Measurements from ENCODE around the gene PSMA7. TPM values are rescaled to one million over a fixed set of nuclear protein-coding genes. Genes with fewer than 3 reads are reported as not detected.

PSMA7 gene
- total RNA-seq, 2 donors from 2014 or later, result 174 to 176 TPM

DNA sequence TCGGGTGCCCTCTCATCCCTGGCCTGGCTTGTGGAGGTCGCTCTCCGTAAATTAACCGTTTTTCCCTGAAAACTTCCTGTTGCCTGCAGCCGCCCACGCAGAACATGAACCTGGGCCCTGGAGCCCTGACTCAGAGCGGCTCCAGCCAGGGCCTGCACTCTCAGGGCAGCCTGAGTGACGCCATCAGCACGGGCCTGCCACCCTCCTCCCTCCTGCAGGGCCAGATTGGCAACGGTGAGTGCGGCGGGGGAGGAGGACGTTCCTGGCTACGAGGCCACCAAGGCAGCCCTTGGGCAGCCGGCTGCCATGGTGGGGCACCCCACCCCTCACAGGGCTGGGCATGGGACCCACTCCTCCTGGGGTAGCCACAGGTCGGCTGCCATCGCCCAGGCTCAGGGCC, 18.2 kb upstream of the PSMA7 start:
- ATAC-seq (no peak), DNase-seq (no peak)
- peaks cover 10 to 36% of the 10 kb centered on the region in 2 donors for H3K36me3 ChIP-seq (replicated peaks in 1 of 2; ENCODE audit: insufficient read depth in 1 of 2, low read depth in 2 of 2)
- H3K27me3 ChIP-seq, result no peaks in the 10 kb centered on the region
- H3K4me3 ChIP-seq, result no peak overlapping the region
- TF ChIP-seq POLR2A (IDR thresholded peaks at IDR 0.05), result no peak
- TF ChIP-seq, protein P1, sequence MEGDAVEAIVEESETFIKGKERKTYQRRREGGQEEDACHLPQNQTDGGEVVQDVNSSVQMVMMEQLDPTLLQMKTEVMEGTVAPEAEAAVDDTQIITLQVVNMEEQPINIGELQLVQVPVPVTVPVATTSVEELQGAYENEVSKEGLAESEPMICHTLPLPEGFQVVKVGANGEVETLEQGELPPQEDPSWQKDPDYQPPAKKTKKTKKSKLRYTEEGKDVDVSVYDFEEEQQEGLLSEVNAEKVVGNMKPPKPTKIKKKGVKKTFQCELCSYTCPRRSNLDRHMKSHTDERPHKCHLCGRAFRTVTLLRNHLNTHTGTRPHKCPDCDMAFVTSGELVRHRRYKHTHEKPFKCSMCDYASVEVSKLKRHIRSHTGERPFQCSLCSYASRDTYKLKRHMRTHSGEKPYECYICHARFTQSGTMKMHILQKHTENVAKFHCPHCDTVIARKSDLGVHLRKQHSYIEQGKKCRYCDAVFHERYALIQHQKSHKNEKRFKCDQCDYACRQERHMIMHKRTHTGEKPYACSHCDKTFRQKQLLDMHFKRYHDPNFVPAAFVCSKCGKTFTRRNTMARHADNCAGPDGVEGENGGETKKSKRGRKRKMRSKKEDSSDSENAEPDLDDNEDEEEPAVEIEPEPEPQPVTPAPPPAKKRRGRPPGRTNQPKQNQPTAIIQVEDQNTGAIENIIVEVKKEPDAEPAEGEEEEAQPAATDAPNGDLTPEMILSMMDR (IDR thresholded peaks at IDR 0.05), result no peak
- peaks cover 13% of the 10 kb centered on the region for H3K4me1 ChIP-seq
- WGBS, 2 donors, result 88 to 91% methylated on average over 15 to 17 of the region's 17 CpGs
- H3K9me3 ChIP-seq, result no peaks in the 10 kb centered on the region
- no peak overlapping the region for H3K27ac ChIP-seq
- intact Hi-C loops (cut with DNase I), result no loop called here

DNA sequence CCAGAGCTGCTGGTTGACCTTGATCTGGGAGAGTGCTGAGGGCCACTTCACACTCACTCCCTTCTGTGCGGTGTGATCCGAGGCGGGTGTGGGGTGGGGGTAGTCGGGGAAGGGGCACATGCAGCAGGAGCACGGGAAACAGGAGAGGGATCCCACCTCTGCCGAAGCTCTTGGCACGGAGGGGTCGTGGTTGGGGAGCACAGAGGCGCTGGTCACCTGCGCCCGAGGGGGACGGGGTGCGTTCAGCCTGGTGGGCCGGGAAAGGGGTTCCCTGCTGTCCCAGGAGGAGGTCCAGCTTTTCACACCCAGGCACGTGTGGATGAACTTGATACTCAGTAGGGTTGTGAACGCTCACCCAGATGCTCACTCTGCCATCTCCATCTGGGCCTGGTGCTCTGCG, 17.7 kb upstream of the PSMA7 start:
- peaks cover 14% of the 10 kb centered on the region for H3K4me1 ChIP-seq
- no peak overlapping the region for H3K27ac ChIP-seq
- DNase-seq, result no peak
- H3K9me3 ChIP-seq, result no peaks in the 10 kb centered on the region
- intact Hi-C loops (cut with DNase I), result no loop called here
- H3K4me3 ChIP-seq, result no peak overlapping the region
- WGBS, 2 donors, result 91 to 92% methylated on average over 16 of the region's 17 CpGs
- no peak for TF ChIP-seq POLR2A (IDR thresholded peaks at IDR 0.05)
- TF ChIP-seq, protein P1 (IDR thresholded peaks at IDR 0.05), result no peak
- ATAC-seq, result no peak
- no peaks in the 10 kb centered on the region for H3K27me3 ChIP-seq
- peaks cover 10 to 36% of the 10 kb centered on the region in 2 donors for H3K36me3 ChIP-seq (replicated peaks in 1 of 2; ENCODE audit: insufficient read depth in 1 of 2, low read depth in 2 of 2)

DNA sequence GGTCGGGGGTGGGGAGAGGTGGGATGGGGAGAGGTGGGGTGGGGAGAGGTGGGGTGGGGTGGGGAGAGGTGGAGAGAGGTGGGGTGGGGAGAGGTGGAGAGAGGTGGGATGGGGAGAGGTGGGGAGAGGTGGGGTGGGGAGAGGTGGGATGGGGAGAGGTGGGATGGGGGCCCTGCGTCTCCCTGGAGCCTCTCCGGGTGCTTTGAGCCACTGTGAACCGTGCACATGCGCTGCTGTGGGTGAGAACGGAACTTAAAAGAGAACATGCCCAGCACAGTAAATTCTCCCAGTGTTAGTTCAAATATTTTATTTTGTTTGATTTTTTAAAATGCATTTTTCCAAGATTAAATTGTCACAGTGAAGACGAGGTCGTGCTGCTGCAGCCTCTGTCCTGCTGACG, 17.1 kb upstream of the PSMA7 start:
- Histone ChIP-seq H3K27me3 (no peaks in the 10 kb centered on the region), H3K36me3 (replicated peaks in 1 of 2; ENCODE audit: insufficient read depth in 1 of 2, low read depth in 2 of 2) (peaks cover 4 to 32% of the 10 kb centered on the region in 2 donors), H3K4me1 (peaks cover 14% of the 10 kb centered on the region), H3K4me3 (no peak overlapping the region), H3K27ac (no peak overlapping the region), H3K9me3 (no peaks in the 10 kb centered on the region)
- no peak for ATAC-seq
- WGBS, 2 donors, result 94 to 98% methylated on average over 8 to 9 of the region's 9 CpGs
- intact Hi-C loops (cut with DNase I), result no loop called here
- TF ChIP-seq, protein P1 (IDR thresholded peaks at IDR 0.05), result no peak
- TF ChIP-seq POLR2A (IDR thresholded peaks at IDR 0.05), result no peak
- no peak for DNase-seq

DNA sequence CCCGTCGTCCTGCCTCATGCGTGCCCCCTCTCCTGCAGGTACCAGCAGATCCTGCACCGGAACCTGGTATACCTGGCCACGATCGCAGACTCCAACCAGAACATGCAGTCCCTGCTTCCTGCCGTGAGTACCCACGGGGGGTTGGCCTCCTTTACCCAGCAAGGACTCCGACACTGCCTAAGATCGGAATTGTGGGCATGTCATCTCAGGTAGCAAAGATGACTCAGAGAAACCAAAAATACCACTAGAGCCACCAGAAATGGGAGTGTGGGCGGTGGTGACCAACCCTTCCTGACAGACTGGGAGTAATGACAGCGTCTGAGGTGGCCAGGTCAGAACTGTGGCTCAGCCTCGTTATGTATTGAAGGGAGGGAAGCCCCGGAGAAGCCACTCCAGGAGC, 16.6 kb upstream of the PSMA7 start:
- no peaks in the 10 kb centered on the region for H3K9me3 ChIP-seq

DNA sequence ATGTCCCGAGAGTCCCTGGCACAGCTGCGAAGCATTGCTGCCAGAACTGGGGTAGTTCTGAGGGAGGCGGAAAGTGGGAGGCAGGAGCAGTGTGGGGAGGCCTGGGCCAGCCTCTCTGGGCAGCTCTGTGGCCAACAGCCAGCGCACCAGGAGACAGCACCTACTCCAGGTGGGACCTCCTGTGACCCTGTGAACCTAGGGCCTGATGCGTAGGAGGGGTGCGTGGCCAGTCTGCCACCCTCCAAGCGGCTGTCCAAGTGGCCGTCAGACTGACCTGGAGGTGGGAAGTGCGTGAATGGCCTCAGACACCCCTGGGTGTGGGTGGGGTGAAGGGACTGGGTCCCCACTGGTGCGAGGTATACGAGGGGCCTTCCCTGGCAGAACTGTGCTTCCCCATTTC, 15.9 kb upstream of the PSMA7 start:
- ATAC-seq (no peak), DNase-seq (no peak)
- TF ChIP-seq, protein P1 (IDR thresholded peaks at IDR 0.05), result no peak
- no peak for TF ChIP-seq POLR2A (IDR thresholded peaks at IDR 0.05)
- Histone ChIP-seq H3K4me3 (no peak overlapping the region), H3K27me3 (no peaks in the 10 kb centered on the region), H3K9me3 (no peaks in the 10 kb centered on the region), H3K4me1 (peaks cover 14% of the 10 kb centered on the region), H3K36me3 (replicated peaks in 1 of 2; ENCODE audit: insufficient read depth in 1 of 2, low read depth in 2 of 2) (peaks cover 0 to 21% of the 10 kb centered on the region in 2 donors), H3K27ac (no peak overlapping the region)
- WGBS, 2 donors, result 87 to 100% methylated on average over 2 to 10 of the region's 11 CpGs
- intact Hi-C loops (cut with DNase I), result no loop called here

More for the DNA sequence above, 16.6 kb upstream of the PSMA7 start:
- H3K36me3 ChIP-seq (replicated peaks in 1 of 2; ENCODE audit: insufficient read depth in 1 of 2, low read depth in 2 of 2), result peaks cover under 1 to 28% of the 10 kb centered on the region in 2 donors
- TF ChIP-seq, protein P1 (IDR thresholded peaks at IDR 0.05), result no peak
- TF ChIP-seq POLR2A (IDR thresholded peaks at IDR 0.05), result no peak
- intact Hi-C loops (cut with DNase I), result no loop called here
- 80% methylated on average over 9 to 14 of the region's 14 CpGs for WGBS, 2 donors
- DNase-seq (no peak), ATAC-seq (no peak)
- H3K27ac ChIP-seq, result no peak overlapping the region
- no peaks in the 10 kb centered on the region for H3K27me3 ChIP-seq
- no peak overlapping the region for H3K4me3 ChIP-seq
- H3K4me1 ChIP-seq, result peaks cover 14% of the 10 kb centered on the region

All from body of pancreas (tissue), 4 donors.